ENCODE measurements around the gene PLXNB1.

The PLXNB1 gene

DNA sequence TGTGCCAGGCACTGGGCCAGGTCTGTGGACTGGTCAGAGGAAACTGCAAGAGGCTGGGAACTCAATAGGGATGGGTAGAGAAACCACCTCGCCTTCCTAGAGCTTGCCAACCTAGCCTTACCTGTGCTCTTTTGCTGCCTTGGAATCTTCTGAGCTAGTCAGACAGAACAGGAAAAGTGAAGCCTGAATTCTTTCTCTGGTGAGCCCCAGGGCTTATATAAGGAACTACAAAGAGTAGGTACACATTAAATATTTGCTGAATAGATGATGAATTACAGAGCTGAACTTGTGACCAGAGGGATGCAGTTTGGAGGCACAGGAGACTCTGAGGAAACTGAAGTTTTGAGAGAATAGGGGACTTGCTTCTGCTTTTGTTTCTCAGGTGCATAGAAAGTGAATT, 73.5 kb downstream of the PLXNB1 start:
- DNase-seq (no peak), ATAC-seq (replicated peaks) (no peak)
- Mint-ChIP-seq H3K4me3 (no peak overlapping the region), H3K27ac (no peak overlapping the region), H3K27me3 (peaks cover 46 to 66% of the 10 kb centered on the region in 2 donors), H3K36me3 (ENCODE audit: insufficient read depth) (no peaks in the 10 kb centered on the region), H3K4me1 (ENCODE audit: low read depth in 2 of 2) (no peaks in the 10 kb centered on the region), H3K9me3 (peaks cover 0 to 2% of the 10 kb centered on the region in 2 donors)

DNA sequence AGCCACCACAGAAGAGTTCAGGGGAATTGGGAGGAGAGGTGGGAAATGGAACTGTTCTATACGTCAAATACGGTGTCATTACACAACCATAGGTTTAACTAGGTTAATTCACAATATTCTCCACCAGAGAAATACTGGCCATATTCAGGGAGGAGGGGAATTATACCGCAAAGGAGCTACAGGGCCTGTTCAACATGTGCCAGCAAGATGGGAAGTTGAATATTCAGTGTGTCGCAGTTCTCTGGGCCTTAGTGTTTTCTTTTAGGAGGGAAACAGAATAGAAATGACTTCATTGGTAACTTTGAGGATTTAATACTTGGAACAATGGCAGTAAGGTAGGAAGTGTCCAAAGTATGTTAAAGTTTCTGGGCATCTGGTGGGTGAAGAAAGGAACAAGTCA, 75.9 kb downstream of the PLXNB1 start:
- Mint-ChIP-seq H3K4me3 (no peak overlapping the region), H3K9me3 (no peaks in the 10 kb centered on the region), H3K27ac (no peak overlapping the region), H3K4me1 (ENCODE audit: low read depth in 2 of 2) (no peaks in the 10 kb centered on the region), H3K27me3 (peaks cover 34 to 56% of the 10 kb centered on the region in 2 donors), H3K36me3 (ENCODE audit: insufficient read depth) (no peaks in the 10 kb centered on the region)
- no peak for ATAC-seq (replicated peaks)
- no peak for DNase-seq

All from effector memory CD8-positive, alpha-beta T cell (primary cell).